HepG2 (cell line): Measurements from ENCODE around the gene KRTAP5-2. TPM values are rescaled to one million over a fixed set of nuclear protein-coding genes. Genes with fewer than 3 reads are reported as not detected.
"Not testable (repeated sequence)": the region's sequence is repeated elsewhere in the genome, so short reads cannot be mapped to it uniquely, and the experiment has no call there.

ENCODE experiments used
- ETV5 ChIP-seq: IDR thresholded peaks from 2 replicates; pipeline ENCODE4 v1.6.1; 2018; ENCODE audit warnings: missing biosample characterization, missing genetic modification reagents, inconsistent platforms, borderline replicate concordance
- ETV6 ChIP-seq: sonication (generic); formaldehyde crosslinking; conservative IDR thresholded peaks from 2 replicates; pipeline ENCODE4 v1.4.0; 2020; ENCODE audit warnings: missing genetic modification reagents
- FOXA1 ChIP-seq, 2 experiments: fragments of 450-650 bp in 1 of 2; sonication (generic) in 1 of 2; formaldehyde crosslinking in 1 of 2; IDR thresholded peaks; 2 replicates each; pipeline versions ENCODE4 v1.4.0 to v1.6.1; 2016 to 2020; ENCODE audit warnings: missing genetic modification reagents in 1 of 2
- FOXP1 ChIP-seq, 2 experiments: fragments of 450-650 bp in 1 of 2; IDR thresholded peaks; 2 replicates each; pipeline ENCODE4 v1.6.1; 2017 to 2018; ENCODE audit warnings: antibody characterized with exemption in 1 of 2
- FOXP4 ChIP-seq: sonication (generic); formaldehyde crosslinking; IDR thresholded peaks from 2 replicates; pipeline ENCODE4 v1.4.0; 2020; ENCODE audit warnings: missing genetic modification reagents
- GABPA ChIP-seq, 2 experiments: IDR thresholded peaks; 2 replicates each; pipeline ENCODE4 v1.6.1; 2011 to 2016; ENCODE audit warnings: low read depth in 2 of 2, low read length in 1 of 2, missing biosample characterization in 1 of 2, missing genetic modification characterization in 1 of 2
- KAT8 ChIP-seq: IDR thresholded peaks from 2 replicates; pipeline ENCODE4 v1.6.1; 2016; ENCODE audit warnings: missing genetic modification reagents, missing compliant biosample characterization
- MAX ChIP-seq: IDR thresholded peaks from 2 replicates; pipeline ENCODE4 v1.6.1; 2012; ENCODE audit warnings: inconsistent platforms
- MXI1 ChIP-seq: IDR thresholded peaks from 3 replicates; pipeline ENCODE4 v1.6.1; 2012; ENCODE audit warnings: low read depth, low read length, inconsistent platforms, borderline replicate concordance
- SALL1 ChIP-seq: sonication (generic); formaldehyde crosslinking; IDR thresholded peaks from 2 replicates; pipeline ENCODE4 v1.8.0; 2022; ENCODE audit warnings: mild to moderate bottlenecking, missing genetic modification reagents
- ZSCAN9 ChIP-seq: IDR thresholded peaks from 2 replicates; pipeline ENCODE4 v1.6.1; 2016; ENCODE audit warnings: borderline replicate concordance
- polyA plus RNA-seq, 8 experiments: library from polyadenylated mRNA; depleted of rRNA in 3 of 8; stranded (reverse) in 7 of 8; unstranded in 1 of 8; fragments of >200 nt; fragmentation: Illumina TruSeq in 4 of 8; extraction: Trizol in 4 of 8; gene quantifications; 2 replicates each; pipeline versions ENCODE4 v1.2.1 to v1.2.3, GENCODE V29; 2011 to 2016; ENCODE audit warnings: low read depth in 4 of 8, missing spikeins in 1 of 8, mixed read lengths in 1 of 8; ENCODE audit not compliant: insufficient read depth in 1 of 8
- total RNA-seq, 5 experiments: library from RNA; depleted of rRNA; stranded (reverse); fragments of >200 nt; fragmentation: Illumina TruSeq; extraction: Trizol; gene quantifications; 2 replicates each; pipeline ENCODE4 v1.2.3, GENCODE V29; 2016; ENCODE audit warnings: low read depth in 1 of 5

KRTAP5-2 gene
- total and polyA plus RNA-seq, 2 of the 13 experiments (the other 11 are each of a cell fraction or from before 2014, with no cell fraction given), result not detected

- TF ChIP-seq ETV6 (CRISPR knock-in tag), result 0 out of 2 replicates have a peak, but pooled peaks have one; percentile 46
- peak; percentile 16; the same call in 1 of the 3 replicates for TF ChIP-seq MXI1
- TF ChIP-seq ZSCAN9 (CRISPR knock-in tag), result 0 out of 2 replicates have a peak, but pooled peaks have one; percentile 18
- peak; percentile 54 for TF ChIP-seq FOXP4 (CRISPR knock-in tag)
- TF ChIP-seq SALL1 (CRISPR knock-in tag), result 0 out of 2 replicates have a peak, but pooled peaks have one; percentile 22
- not testable (repeated sequence) for TF ChIP-seq FOXA1, FOXP1 (IDR thresholded peaks at IDR 0.05)
- TF ChIP-seq FOXA1 (CRISPR knock-in tag; IDR thresholded peaks at IDR 0.05), result 0 out of 2 replicates have a peak, but pooled peaks have one; percentile 10
- TF ChIP-seq ETV5 (CRISPR knock-in tag), result peak; percentile 85; the same call in 1 of the 2 replicates
- peak; percentile 40 for TF ChIP-seq GABPA (IDR thresholded peaks at IDR 0.05; ENCODE audit: low read depth, low read length)
- peak; percentile 88 for TF ChIP-seq GABPA (CRISPR knock-in tag; IDR thresholded peaks at IDR 0.05; ENCODE audit: low read depth)
- peak; percentile 24; the same call in 1 of the 2 replicates for TF ChIP-seq MAX
- TF ChIP-seq FOXP1 (CRISPR knock-in tag; IDR thresholded peaks at IDR 0.05), result peak; percentile 50
- TF ChIP-seq KAT8 (CRISPR knock-in tag), result peak; percentile 49; the same call in 1 of the 2 replicates
Measured at GRCh38 chr11:1589191-1589963, 8.7 kb downstream of the KRTAP5-2 start (continued).
